Prostate gland (tissue), 2 donors: ENCODE results near the gene CENPA. TPM values are rescaled to one million over a fixed set of nuclear protein-coding genes. Genes with fewer than 3 reads are reported as not detected.

Source experiments
- DNase-seq: peaks from one replicate; pipeline ENCODE4 v3.0.0-alpha.2; 2019; ENCODE audit warnings: low spot score
- H3K27ac ChIP-seq, 2 donors: fragments of 200-600 bp; sonication (generic); 2 replicates each; pipeline ENCODE4 v1.5.1; 2017 to 2019
- H3K27me3 ChIP-seq: fragments of 200-600 bp; sonication (generic); replicated peaks from 2 replicates; pipeline ENCODE4 v1.5.1; 2019; ENCODE audit not compliant: insufficient read depth
- H3K36me3 ChIP-seq, 2 donors: fragments of 200-600 bp; sonication (generic); 1 replicate in 1 of 2; 2 replicates in 1 of 2; pipeline versions ENCODE4 v1.5.1 to v1.8.1; 2017 to 2019
- H3K4me1 ChIP-seq: fragments of 200-600 bp; sonication (generic); replicated peaks from 2 replicates; pipeline ENCODE4 v1.5.1; 2019
- H3K4me3 ChIP-seq, 2 donors: fragments of 200-600 bp; sonication (generic); 2 replicates each; pipeline ENCODE4 v1.5.1; 2017 to 2019
- H3K9me3 ChIP-seq: fragments of 200-600 bp; sonication (generic); 2 replicates; pipeline ENCODE4 v1.5.1; 2017
- CTCF ChIP-seq, 4 experiments: fragments of 200-600 bp in 2 of 4; fragments of 450-650 bp in 2 of 4; sonication (generic) in 2 of 4; IDR thresholded peaks; 1 replicate in 3 of 4; 2 replicates in 1 of 4; pipeline ENCODE4 v1.5.1; 2016 to 2019; ENCODE audit warnings: antibody characterized with exemption in 4 of 4, mild to moderate bottlenecking in 2 of 4, moderate library complexity in 2 of 4
- POLR2A ChIP-seq: fragments of 450-650 bp; IDR thresholded peaks from one replicate; pipeline ENCODE4 v1.6.1; 2016; ENCODE audit warnings: antibody characterized with exemption, mild to moderate bottlenecking
- POLR2AphosphoS5 ChIP-seq: sonication (generic); formaldehyde crosslinking; IDR thresholded peaks from one replicate; pipeline ENCODE4 v1.6.1; 2017; ENCODE audit warnings: antibody characterized with exemption
- WGBS: methylation state at CpG from one replicate; pipeline ENCODE4 v1.1.5; 2018; 5-methylcytosine and 5-hydroxymethylcytosine counted together
- intact Hi-C: fragments of 100-400 bp; cut with DNase I; formaldehyde crosslinking; loops from one replicate; pipeline ENCODE4 v1.14.2; 2022
- total RNA-seq, 2 donors: library from RNA; depleted of rRNA; stranded (reverse); fragments of >200 nt; gene quantifications; one replicate each; pipeline ENCODE4 v1.1.0, GENCODE V29; 2016

Gene CENPA
- total RNA-seq, 2 donors from 2014 or later = 0.23 to 0.68 TPM

GRCh38 chr2:26740346-26740745 lies 45.5 kb upstream of the CENPA start:
- Histone ChIP-seq H3K9me3 (no peaks in the 10 kb centered on the region), H3K4me3 (no peak overlapping the region), H3K36me3 (no peaks in the 10 kb centered on the region), H3K27ac (no peak overlapping the region), H3K27me3 (no peaks in the 10 kb centered on the region), H3K4me1 (no peaks in the 10 kb centered on the region)
- no peak for DNase-seq
- WGBS = 93% methylated on average over 6 of the region's 6 CpGs
- TF ChIP-seq CTCF (IDR thresholded peaks at IDR 0.05) = no peak
- no peak for TF ChIP-seq POLR2A
- no peak for TF ChIP-seq POLR2AphosphoS5
- intact Hi-C loops = no loop called here

GRCh38 chr2:26740890-26741302 lies 45.0 kb upstream of the CENPA start:
- no peaks in the 10 kb centered on the region for H3K9me3 ChIP-seq
- DNase-seq = peak; percentile 41
- intact Hi-C loops = no loop called here
- no peaks in the 10 kb centered on the region for H3K4me1 ChIP-seq
- H3K27ac ChIP-seq = no peak overlapping the region
- no peaks in the 10 kb centered on the region for H3K36me3 ChIP-seq
- no peaks in the 10 kb centered on the region for H3K27me3 ChIP-seq
- H3K4me3 ChIP-seq = no peak overlapping the region
- 49% methylated on average over 8 of the region's 8 CpGs for WGBS
- TF ChIP-seq CTCF (IDR thresholded peaks at IDR 0.05) = peak in 2 of 4 experiments; percentile 9 to 12
- no peak for TF ChIP-seq POLR2AphosphoS5

- no peaks in the 10 kb centered on the region for H3K9me3 ChIP-seq
- WGBS = 96% methylated on average over 15 of the region's 15 CpGs
- no peak overlapping the region for H3K4me3 ChIP-seq
- intact Hi-C loops = no loop called here
- no peaks in the 10 kb centered on the region for H3K4me1 ChIP-seq
- no peak for TF ChIP-seq CTCF (IDR thresholded peaks at IDR 0.05)
- no peak for TF ChIP-seq POLR2A
- TF ChIP-seq POLR2AphosphoS5 = no peak
- no peak overlapping the region for H3K27ac ChIP-seq
- no peaks in the 10 kb centered on the region for H3K27me3 ChIP-seq
- H3K36me3 ChIP-seq = no peaks in the 10 kb centered on the region
- no peak for DNase-seq
These were observed 43.6 kb upstream of the CENPA start for GRCh38 chr2:26742048-26742770.

- H3K27me3 ChIP-seq = no peaks in the 10 kb centered on the region
- no peak for DNase-seq
- WGBS = 88% methylated on average over 3 of the region's 3 CpGs
- intact Hi-C loops = no loop called here
- no peaks in the 10 kb centered on the region for H3K36me3 ChIP-seq
- no peak overlapping the region for H3K27ac ChIP-seq
- H3K9me3 ChIP-seq = no peaks in the 10 kb centered on the region
- no peaks in the 10 kb centered on the region for H3K4me1 ChIP-seq
- no peak for TF ChIP-seq CTCF (IDR thresholded peaks at IDR 0.05)
- no peak overlapping the region for H3K4me3 ChIP-seq
These were observed 42.0 kb upstream of the CENPA start for GRCh38 chr2:26743852-26744251.

GRCh38 chr2:26744953-26745352 lies 40.9 kb upstream of the CENPA start:
- Histone ChIP-seq H3K4me3 (no peak overlapping the region), H3K36me3 (no peaks in the 10 kb centered on the region), H3K9me3 (no peaks in the 10 kb centered on the region), H3K27me3 (no peaks in the 10 kb centered on the region), H3K27ac (no peak overlapping the region), H3K4me1 (no peaks in the 10 kb centered on the region)
- TF ChIP-seq POLR2AphosphoS5 = no peak
- TF ChIP-seq CTCF (IDR thresholded peaks at IDR 0.05) = no peak
- no peak for TF ChIP-seq POLR2A
- WGBS = 87% methylated on average over 3 of the region's 3 CpGs
- DNase-seq = no peak
- intact Hi-C loops = loop anchor here (1.0 kb wide), 1 partner anchor 140 kb away; no protein-coding TSS in a partner anchor
